Fibroblast of lung (primary cell): ENCODE results near the gene YES1.

Experiments used
- EZH2 ChIP-seq: IDR thresholded peaks from 2 replicates; pipeline ENCODE4 v1.5.1; 2012; ENCODE audit warnings: low read length, control low read depth, mild to moderate bottlenecking; ENCODE audit errors: missing control alignments
- TF ChIP-seq, protein P1 (sequence below), 2 donors: IDR thresholded peaks in 1 of 2; conservative IDR thresholded peaks in 1 of 2; 1 replicate in 1 of 2; 2 replicates in 1 of 2; pipeline ENCODE4 v1.5.1; 2011 to 2012; ENCODE audit warnings: low read length in 2 of 2, control low read depth in 1 of 2, inconsistent platforms in 1 of 2, low read depth in 1 of 2, mild to moderate bottlenecking in 1 of 2

DNA sequence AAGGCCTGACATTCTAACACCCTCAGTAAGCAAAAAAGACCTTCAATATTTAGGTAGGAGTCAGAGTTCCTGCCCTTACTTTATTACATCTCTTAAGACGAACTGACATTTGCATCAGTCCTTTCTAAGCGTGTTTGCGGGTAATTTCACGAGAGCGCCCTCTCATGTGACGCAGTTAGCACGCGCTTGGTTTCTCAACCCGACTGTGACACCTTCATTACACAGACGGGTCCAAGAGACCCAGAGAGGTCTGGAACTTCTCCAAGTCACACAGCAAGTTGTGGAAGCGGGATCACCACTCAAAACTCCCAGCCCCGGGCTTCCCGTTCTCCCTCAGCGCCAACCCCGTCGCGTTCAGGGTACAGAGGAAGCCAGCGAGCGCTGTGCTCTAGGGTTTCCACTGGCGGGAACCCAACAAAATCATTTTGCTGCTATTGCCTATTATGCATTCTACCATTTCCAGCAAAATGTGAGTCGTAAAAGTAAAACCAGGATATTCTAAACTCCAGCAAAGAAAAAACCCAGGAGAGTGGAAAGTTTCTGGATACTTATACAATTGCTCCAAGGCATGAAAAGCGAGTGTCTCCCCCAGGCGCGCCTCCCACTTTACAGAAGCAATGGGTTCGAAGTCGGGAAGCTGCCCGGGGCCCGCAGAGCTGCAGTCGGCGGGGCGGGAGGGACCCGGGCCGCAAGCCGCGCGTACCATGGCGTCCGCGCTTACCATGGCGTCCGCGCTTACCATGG lies 100.2 kb downstream of the YES1 start:
- no peak for TF ChIP-seq EZH2
- TF ChIP-seq, protein P1, sequence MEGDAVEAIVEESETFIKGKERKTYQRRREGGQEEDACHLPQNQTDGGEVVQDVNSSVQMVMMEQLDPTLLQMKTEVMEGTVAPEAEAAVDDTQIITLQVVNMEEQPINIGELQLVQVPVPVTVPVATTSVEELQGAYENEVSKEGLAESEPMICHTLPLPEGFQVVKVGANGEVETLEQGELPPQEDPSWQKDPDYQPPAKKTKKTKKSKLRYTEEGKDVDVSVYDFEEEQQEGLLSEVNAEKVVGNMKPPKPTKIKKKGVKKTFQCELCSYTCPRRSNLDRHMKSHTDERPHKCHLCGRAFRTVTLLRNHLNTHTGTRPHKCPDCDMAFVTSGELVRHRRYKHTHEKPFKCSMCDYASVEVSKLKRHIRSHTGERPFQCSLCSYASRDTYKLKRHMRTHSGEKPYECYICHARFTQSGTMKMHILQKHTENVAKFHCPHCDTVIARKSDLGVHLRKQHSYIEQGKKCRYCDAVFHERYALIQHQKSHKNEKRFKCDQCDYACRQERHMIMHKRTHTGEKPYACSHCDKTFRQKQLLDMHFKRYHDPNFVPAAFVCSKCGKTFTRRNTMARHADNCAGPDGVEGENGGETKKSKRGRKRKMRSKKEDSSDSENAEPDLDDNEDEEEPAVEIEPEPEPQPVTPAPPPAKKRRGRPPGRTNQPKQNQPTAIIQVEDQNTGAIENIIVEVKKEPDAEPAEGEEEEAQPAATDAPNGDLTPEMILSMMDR (conservative IDR thresholded peaks at IDR 0.05 in 1 of 2, IDR thresholded peaks at IDR 0.05 in 1 of 2; ENCODE audit: low read depth in 1 of 2, low read length in 2 of 2), result peak in 1 of 2 donors; percentile 1
